OCI-LY7 (cell line): ENCODE data around the gene SCN3A. TPM values are rescaled to one million over a fixed set of nuclear protein-coding genes. Genes with fewer than 3 reads are reported as not detected.

Experiments
- BruUV-seq: library from RNA; stranded (reverse); fragments of 400-500 nt; replicated peaks from 2 replicates; lab custom pipeline; 2021; lab: Mats Ljungman, UMichigan
- CTCF ChIA-PET: fragments of 300-600 bp; sonication (Branson Sonifier 250); formaldehyde crosslinking; loops from one replicate; lab custom pipeline; 2022; ENCODE audit warnings: antibody characterized with exemption; ENCODE audit not compliant: unreplicated experiment; lab: Charles Lee
- POLR2A ChIA-PET: fragments of 300-600 bp; sonication (Branson Sonifier 250); formaldehyde crosslinking; loops from one replicate; lab custom pipeline; 2022; ENCODE audit warnings: antibody characterized with exemption; lab: Charles Lee
- DNase-seq: peaks from one replicate; pipeline ENCODE4 v3.0.0-alpha.2; 2015; ENCODE audit warnings: low spot score
- H2AFZ ChIP-seq: fragments of 200-600 bp; sonication (generic), shearing (Covaris generic); 2 replicates; pipeline ENCODE4 v1.6.1; 2014; ENCODE audit warnings: mild to moderate bottlenecking, antibody characterized with exemption, low read length, moderate library complexity
- H3K27ac ChIP-seq: fragments of 200-600 bp; sonication (generic); 2 replicates; pipeline ENCODE4 v1.5.1; 2014; ENCODE audit warnings: mixed run types, low read depth, mild to moderate bottlenecking, moderate library complexity, low read length, inconsistent platforms; ENCODE audit not compliant: poor library complexity, severe bottlenecking
- H3K36me3 ChIP-seq: fragments of 200-600 bp; sonication (generic); 2 replicates; pipeline ENCODE4 v1.6.1; 2014; ENCODE audit warnings: mild to moderate bottlenecking, antibody characterized with exemption, low read length, moderate library complexity, mixed read lengths; ENCODE audit not compliant: insufficient read depth
- H3K4me1 ChIP-seq: fragments of 200-600 bp; sonication (generic); 2 replicates; pipeline ENCODE4 v1.5.1; 2014; ENCODE audit warnings: mild to moderate bottlenecking, low read length; ENCODE audit not compliant: insufficient read depth, poor library complexity, severe bottlenecking
- H3K4me2 ChIP-seq: fragments of 200-600 bp; sonication (generic); 2 replicates; pipeline ENCODE4 v1.6.1; 2014; ENCODE audit warnings: mild to moderate bottlenecking, low read length
- H3K4me3 ChIP-seq: fragments of 200-600 bp; sonication (generic); 2 replicates; pipeline ENCODE4 v1.5.1; 2014; ENCODE audit warnings: mild to moderate bottlenecking, low read depth, low read length; ENCODE audit not compliant: poor library complexity, severe bottlenecking
- H3K79me2 ChIP-seq: fragments of 200-600 bp; sonication (generic); 2 replicates; pipeline ENCODE4 v1.6.1; 2016; ENCODE audit warnings: low read depth, mild to moderate bottlenecking, low read length, moderate library complexity, mixed read lengths; ENCODE audit not compliant: insufficient read depth
- H3K9me2 ChIP-seq: fragments of 200-600 bp; sonication (generic); 2 replicates; pipeline ENCODE4 v1.6.1; 2016; ENCODE audit warnings: mild to moderate bottlenecking, low read length, mixed read lengths; ENCODE audit not compliant: insufficient read depth
- H3K9me3 ChIP-seq: fragments of 200-600 bp; sonication (generic); 2 replicates; pipeline ENCODE4 v1.6.1; 2014; ENCODE audit warnings: mild to moderate bottlenecking, mixed run types, low read length, mixed read lengths
- H4K20me1 ChIP-seq: fragments of 200-600 bp; sonication (generic); 2 replicates; pipeline ENCODE4 v1.6.1; 2014; ENCODE audit warnings: mild to moderate bottlenecking, antibody characterized with exemption, low read length, moderate library complexity, mixed read lengths; ENCODE audit not compliant: insufficient read depth
- CTCF ChIP-seq: fragments of 200-600 bp; sonication (generic); conservative IDR thresholded peaks from 2 replicates; pipeline ENCODE4 v1.5.1; 2014; ENCODE audit warnings: mild to moderate bottlenecking, antibody characterized with exemption, low read length, moderate library complexity, mixed read lengths
- EZH2phosphoT487 ChIP-seq: fragments of 200-600 bp; sonication (generic); IDR thresholded peaks from 2 replicates; pipeline ENCODE4 v1.6.1; 2018; ENCODE audit warnings: low read depth, borderline replicate concordance, mild to moderate bottlenecking, mixed run types, antibody characterized with exemption, low read length, moderate library complexity, mixed read lengths
- intact Hi-C: fragments of 100-400 bp; cut with micrococcal nuclease; formaldehyde crosslinking; loops from one replicate; pipeline ENCODE4 v1.10.0; 2022; ENCODE audit not compliant: unreplicated experiment
- total RNA-seq, 2 experiments: library from RNA; depleted of rRNA in 1 of 2; stranded (reverse); fragments of >200 nt in 1 of 2; shearing (Covaris generic) in 1 of 2; gene quantifications; 2 replicates each; pipeline ENCODE4 v1.2.3, GENCODE V29; 2014 to 2022

SCN3A gene
- total RNA-seq, 2 experiments from 2014 or later: 7.1 to 8.0 TPM

DNA sequence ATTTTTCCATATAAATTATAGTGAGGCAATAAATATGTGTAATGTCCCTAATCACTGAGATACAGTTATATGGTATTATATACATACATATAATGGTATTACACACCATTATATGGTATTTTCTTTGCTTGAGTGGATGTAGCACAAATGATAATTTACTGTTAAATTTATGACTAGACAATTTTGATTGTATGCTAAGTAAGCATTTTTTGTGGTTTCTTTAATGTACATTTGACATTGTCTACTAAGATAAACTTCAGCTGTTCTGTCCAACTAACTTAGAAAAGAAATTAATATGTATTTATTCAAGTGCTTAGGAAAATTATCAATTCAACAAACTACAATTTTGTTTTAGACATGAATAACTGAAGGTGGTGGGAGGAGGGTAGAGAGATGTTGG is 122.6 kb downstream of the SCN3A start:
- CTCF ChIA-PET: no interaction called here
- peaks cover 8% of the 10 kb centered on the region; the same call in 1 of the 2 replicates for H3K9me3 ChIP-seq
- no peaks in the 10 kb centered on the region for H3K9me2 ChIP-seq
- POLR2A ChIA-PET: no interaction called here
- H3K27ac ChIP-seq: no peak overlapping the region
- H3K4me2 ChIP-seq: no peak overlapping the region
- no peaks in the 10 kb centered on the region for H3K79me2 ChIP-seq
- H4K20me1 ChIP-seq: no peaks in the 10 kb centered on the region
- TF ChIP-seq EZH2phosphoT487: no peak
- no peak for DNase-seq
- H2AFZ ChIP-seq: no peak overlapping the region
- no peaks in the 10 kb centered on the region for H3K4me1 ChIP-seq
- BruUV-seq: no TSS peak
- no peaks in the 10 kb centered on the region for H3K36me3 ChIP-seq
- no peak overlapping the region for H3K4me3 ChIP-seq
- intact Hi-C loops: no loop called here

DNA sequence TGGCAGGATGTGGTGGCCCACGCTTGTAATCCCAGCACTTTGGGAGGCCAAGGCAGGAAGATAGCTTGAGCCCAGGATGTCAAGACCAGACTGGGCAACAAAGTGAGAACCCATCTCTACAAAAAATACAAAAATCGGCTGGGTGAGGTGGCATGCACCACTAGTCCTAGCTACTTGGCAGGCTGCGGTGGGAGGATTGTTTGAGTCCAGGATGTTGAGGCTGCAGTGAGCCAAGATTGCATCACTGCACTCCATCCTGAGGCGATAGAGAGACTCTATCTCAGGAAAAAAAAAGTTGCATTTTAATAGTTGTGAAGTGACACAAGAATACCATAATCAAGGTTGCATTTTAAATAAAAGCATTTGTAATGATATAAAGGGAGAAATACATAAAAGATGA is 124.4 kb downstream of the SCN3A start:
- no TSS peak for BruUV-seq
- Histone ChIP-seq H4K20me1 (no peaks in the 10 kb centered on the region), H3K27ac (no peak overlapping the region), H3K36me3 (no peaks in the 10 kb centered on the region), H3K4me1 (no peaks in the 10 kb centered on the region), H3K79me2 (no peaks in the 10 kb centered on the region), H3K4me3 (no peak overlapping the region), H3K4me2 (no peak overlapping the region), H3K9me2 (no peaks in the 10 kb centered on the region), H3K9me3 (peaks cover 8% of the 10 kb centered on the region), H2AFZ (no peak overlapping the region)
- intact Hi-C loops: no loop called here
- CTCF ChIA-PET: no interaction called here
- POLR2A ChIA-PET: interaction anchor here (0.6 kb wide), 2 partner anchors 31 to 191 kb away, joined by 3 read pairs; no protein-coding TSS in a partner anchor
- TF ChIP-seq CTCF (no peak), EZH2phosphoT487 (no peak)
- DNase-seq: no peak

- POLR2A ChIA-PET: interaction anchor here (0.6 kb wide), 1 partner anchor 190 kb away, joined by 3 read pairs; no protein-coding TSS in a partner anchor
These were observed 124.9 kb downstream of the SCN3A start for GRCh38 chr2:165078913-165079312.

More at GRCh38 chr2:165078913-165079312, 124.9 kb downstream of the SCN3A start:
- CTCF ChIA-PET: interaction anchor here (0.6 kb wide), 1 partner anchor 53 kb away, joined by 3 read pairs; no protein-coding TSS in a partner anchor
- intact Hi-C loops: no loop called here
- no TSS peak for BruUV-seq
- Histone ChIP-seq H3K9me3 (peaks cover 8% of the 10 kb centered on the region), H2AFZ (no peak overlapping the region), H3K27ac (no peak overlapping the region), H3K36me3 (no peaks in the 10 kb centered on the region), H3K4me1 (no peaks in the 10 kb centered on the region), H3K4me2 (no peak overlapping the region), H3K4me3 (no peak overlapping the region), H4K20me1 (no peaks in the 10 kb centered on the region), H3K79me2 (no peaks in the 10 kb centered on the region), H3K9me2 (no peaks in the 10 kb centered on the region)
- DNase-seq: no peak
- TF ChIP-seq EZH2phosphoT487 (no peak), CTCF (no peak)
